ES-I3 (cell line): ENCODE results near the gene WDR64.
"Not testable (repeated sequence)": the region's sequence is repeated elsewhere in the genome, so short reads cannot be mapped to it uniquely, and the experiment has no call there.

Experiments
- H3K36me3 ChIP-seq: 2 replicates; pipeline ENCODE4 v1.6.1; 2013; ENCODE audit warnings: mild to moderate bottlenecking, low read length, control low read depth, moderate library complexity; ENCODE audit not compliant: insufficient read depth
- H3K4me1 ChIP-seq: 2 replicates; pipeline ENCODE4 v1.6.1; 2013; ENCODE audit warnings: mild to moderate bottlenecking, control low read depth, low read length; ENCODE audit not compliant: insufficient read depth
- H3K9ac ChIP-seq: 2 replicates; pipeline ENCODE4 v1.6.1; 2013; ENCODE audit warnings: low read depth, mild to moderate bottlenecking, low read length, moderate library complexity
- H3K9me3 ChIP-seq: 2 replicates; pipeline ENCODE4 v1.6.1; 2013; ENCODE audit warnings: mild to moderate bottlenecking, low read length, moderate library complexity; ENCODE audit not compliant: control insufficient read depth, insufficient read depth

Gene WDR64

GRCh38 chr1:241695246-241696171, 43.4 kb downstream of the WDR64 start:
- no peak overlapping the region for H3K9ac ChIP-seq
- H3K36me3 ChIP-seq: no peaks in the 10 kb centered on the region
- no peaks in the 10 kb centered on the region for H3K9me3 ChIP-seq
- no peaks in the 10 kb centered on the region for H3K4me1 ChIP-seq

GRCh38 chr1:241696172-241696814, 44.2 kb downstream of the WDR64 start:
- Histone ChIP-seq H3K36me3 (no peaks in the 10 kb centered on the region), H3K9ac (no peak overlapping the region), H3K4me1 (no peaks in the 10 kb centered on the region), H3K9me3 (no peaks in the 10 kb centered on the region)

- no peaks in the 10 kb centered on the region for H3K4me1 ChIP-seq
- no peaks in the 10 kb centered on the region for H3K36me3 ChIP-seq
- H3K9ac ChIP-seq: no peak overlapping the region
Observed at GRCh38 chr1:241696815-241697639, 44.9 kb downstream of the WDR64 start.

GRCh38 chr1:241697640-241698018, 45.5 kb downstream of the WDR64 start:
- Histone ChIP-seq H3K9ac (no peak overlapping the region), H3K4me1 (no peaks in the 10 kb centered on the region), H3K36me3 (no peaks in the 10 kb centered on the region), H3K9me3 (no peaks in the 10 kb centered on the region)

More at GRCh38 chr1:241696815-241697639, 44.9 kb downstream of the WDR64 start:
- no peaks in the 10 kb centered on the region for H3K9me3 ChIP-seq

GRCh38 chr1:241698177-241698576, 46.1 kb downstream of the WDR64 start:
- H3K9me3 ChIP-seq: no peaks in the 10 kb centered on the region
- H3K9ac ChIP-seq: no peak overlapping the region
- no peaks in the 10 kb centered on the region for H3K36me3 ChIP-seq
- no peaks in the 10 kb centered on the region for H3K4me1 ChIP-seq

- Histone ChIP-seq H3K4me1 (no peaks in the 10 kb centered on the region), H3K9me3 (no peaks in the 10 kb centered on the region), H3K9ac (no peak overlapping the region), H3K36me3 (no peaks in the 10 kb centered on the region)
Observed at GRCh38 chr1:241701483-241702295, 49.6 kb downstream of the WDR64 start.

- H3K9me3 ChIP-seq: no peaks in the 10 kb centered on the region
- H3K9ac ChIP-seq: no peak overlapping the region
- H3K4me1 ChIP-seq: no peaks in the 10 kb centered on the region
- H3K36me3 ChIP-seq: no peaks in the 10 kb centered on the region
Observed at GRCh38 chr1:241702442-241703373, 50.6 kb downstream of the WDR64 start.

GRCh38 chr1:241703739-241704138, 51.7 kb downstream of the WDR64 start:
- not testable (repeated sequence) for H3K36me3 ChIP-seq, H3K9ac ChIP-seq, H3K4me1 ChIP-seq, H3K9me3 ChIP-seq

- no peaks in the 10 kb centered on the region for H3K4me1 ChIP-seq
- H3K36me3 ChIP-seq: no peaks in the 10 kb centered on the region
- no peaks in the 10 kb centered on the region for H3K9me3 ChIP-seq
- H3K9ac ChIP-seq: no peak overlapping the region
Observed at GRCh38 chr1:241706257-241706656, 54.2 kb downstream of the WDR64 start.

- Histone ChIP-seq H3K9me3 (no peaks in the 10 kb centered on the region), H3K9ac (no peak overlapping the region), H3K4me1 (no peaks in the 10 kb centered on the region), H3K36me3 (no peaks in the 10 kb centered on the region)
Observed at GRCh38 chr1:241706967-241707366, 54.9 kb downstream of the WDR64 start.

GRCh38 chr1:241707442-241707841, 55.4 kb downstream of the WDR64 start:
- no peaks in the 10 kb centered on the region for H3K4me1 ChIP-seq
- no peaks in the 10 kb centered on the region for H3K9me3 ChIP-seq

GRCh38 chr1:241711326-241711725, 59.2 kb downstream of the WDR64 start:
- no peaks in the 10 kb centered on the region for H3K36me3 ChIP-seq
- H3K4me1 ChIP-seq: no peaks in the 10 kb centered on the region
- H3K9ac ChIP-seq: no peak overlapping the region
- H3K9me3 ChIP-seq: no peaks in the 10 kb centered on the region

More at GRCh38 chr1:241707442-241707841, 55.4 kb downstream of the WDR64 start:
- no peak overlapping the region for H3K9ac ChIP-seq
- no peaks in the 10 kb centered on the region for H3K36me3 ChIP-seq

- Histone ChIP-seq H3K9me3 (no peaks in the 10 kb centered on the region), H3K4me1 (no peaks in the 10 kb centered on the region), H3K36me3 (no peaks in the 10 kb centered on the region), H3K9ac (no peak overlapping the region)
Observed at GRCh38 chr1:241713316-241713715, 61.2 kb downstream of the WDR64 start.
